MCF 10A (cell line): Measurements from ENCODE around the gene CCDC154. TPM values are rescaled to one million over a fixed set of nuclear protein-coding genes. Genes with fewer than 3 reads are reported as not detected.

Experiments used
- BruUV-seq: library from RNA; stranded (reverse); fragments of 400-500 nt; replicated peaks from 2 replicates; lab custom pipeline; 2021; lab: Mats Ljungman, UMichigan
- CTCF ChIA-PET: fragments of 300-600 bp; sonication (Branson Sonifier 250); formaldehyde crosslinking; extraction: SDS; loops from one replicate; lab custom pipeline; 2021; ENCODE audit warnings: antibody characterized with exemption, inconsistent platforms; lab: Yijun Ruan, JAX
- POLR2A ChIA-PET: fragments of 300-600, 350-650 bp; sonication (Branson Sonifier 250); formaldehyde crosslinking; extraction: SDS; loops from one replicate; lab custom pipeline; 2020; ENCODE audit warnings: antibody characterized with exemption, inconsistent platforms; lab: Yijun Ruan, JAX
- DNase-seq: peaks from one replicate; pipeline ENCODE4 v3.0.0-alpha.2; 2018; ENCODE audit not compliant: unreplicated experiment
- H3K27ac Mint-ChIP-seq: one replicate; pipeline ENCODE4 v1.8.0; 2022; ENCODE audit warnings: mild to moderate bottlenecking, low read depth, mixed read lengths; ENCODE audit not compliant: unreplicated experiment
- H3K27me3 Mint-ChIP-seq: one replicate; pipeline ENCODE4 v1.8.0; 2022; ENCODE audit warnings: mixed read lengths; ENCODE audit not compliant: insufficient read depth, unreplicated experiment
- H3K36me3 Mint-ChIP-seq: one replicate; pipeline ENCODE4 v1.8.0; 2022; ENCODE audit warnings: mild to moderate bottlenecking, moderate library complexity, mixed read lengths; ENCODE audit not compliant: insufficient read depth, unreplicated experiment
- H3K4me1 Mint-ChIP-seq: one replicate; pipeline ENCODE4 v1.8.0; 2022; ENCODE audit warnings: mixed read lengths; ENCODE audit not compliant: insufficient read depth, unreplicated experiment
- H3K4me3 Mint-ChIP-seq: one replicate; pipeline ENCODE4 v1.8.0; 2022; ENCODE audit warnings: mild to moderate bottlenecking, moderate library complexity, mixed read lengths; ENCODE audit not compliant: unreplicated experiment
- H3K9me3 Mint-ChIP-seq: one replicate; pipeline ENCODE4 v1.8.0; 2022; ENCODE audit warnings: mixed read lengths; ENCODE audit not compliant: unreplicated experiment
- CTCF ChIP-seq: fragments of 200-600 bp; IDR thresholded peaks from one replicate; pipeline ENCODE4 v1.8.0; 2022; ENCODE audit warnings: antibody characterized with exemption, mild to moderate bottlenecking; ENCODE audit not compliant: unreplicated experiment
- intact Hi-C: fragments of 100-400 bp; cut with micrococcal nuclease; formaldehyde crosslinking; loops from 2 replicates; pipeline ENCODE4 v1.14.1; 2022
- total RNA-seq: library from RNA; stranded (reverse); gene quantifications from 2 replicates; pipeline ENCODE4 v1.2.3, GENCODE V29; 2022

CCDC154 gene
- total RNA-seq, 1 experiment from 2014 or later = 0.28 TPM

GRCh38 chr16:1468426-1468810 is 24.1 kb upstream of the CCDC154 start:
- ChIA-PET POLR2A (no interaction called here), CTCF (interaction anchor here (0.7 kb wide), 1 partner anchor 21 kb away, joined by 3 read pairs; no protein-coding TSS in a partner anchor)
- no peak overlapping the region for H3K27ac Mint-ChIP-seq
- no TSS peak for BruUV-seq
- no peak for DNase-seq
- intact Hi-C loops = no loop called here
- H3K36me3 Mint-ChIP-seq = peaks cover 22% of the 10 kb centered on the region
- no peak overlapping the region for H3K4me3 Mint-ChIP-seq
- H3K27me3 Mint-ChIP-seq = no peaks in the 10 kb centered on the region
- H3K9me3 Mint-ChIP-seq = no peaks in the 10 kb centered on the region
- H3K4me1 Mint-ChIP-seq = peaks cover 17% of the 10 kb centered on the region
- no peak for TF ChIP-seq CTCF

GRCh38 chr16:1466968-1467521 is 22.7 kb upstream of the CCDC154 start:
- Mint-ChIP-seq H3K9me3 (no peaks in the 10 kb centered on the region), H3K4me3 (no peak overlapping the region)
- CTCF ChIA-PET = no interaction called here

GRCh38 chr16:1466054-1466453 is 21.7 kb upstream of the CCDC154 start:
- no peak for TF ChIP-seq CTCF
- no peak overlapping the region for H3K27ac Mint-ChIP-seq
- ChIA-PET POLR2A (no interaction called here), CTCF (no interaction called here)
- BruUV-seq = no TSS peak
- no peaks in the 10 kb centered on the region for H3K27me3 Mint-ChIP-seq
- no peak overlapping the region for H3K4me3 Mint-ChIP-seq
- peaks cover 10% of the 10 kb centered on the region for H3K4me1 Mint-ChIP-seq
- H3K9me3 Mint-ChIP-seq = no peaks in the 10 kb centered on the region
- no peak for DNase-seq
- intact Hi-C loops = no loop called here
- peaks cover 37% of the 10 kb centered on the region for H3K36me3 Mint-ChIP-seq

More at GRCh38 chr16:1466968-1467521, 22.7 kb upstream of the CCDC154 start:
- intact Hi-C loops = no loop called here
- POLR2A ChIA-PET = no interaction called here
- H3K4me1 Mint-ChIP-seq = peaks cover 10% of the 10 kb centered on the region
- no peaks in the 10 kb centered on the region for H3K27me3 Mint-ChIP-seq
- peak overlapping the region; percentile 59 for H3K27ac Mint-ChIP-seq
- no peak for TF ChIP-seq CTCF
- H3K36me3 Mint-ChIP-seq = peaks cover 30% of the 10 kb centered on the region
- DNase-seq = peak; percentile 36
- BruUV-seq = no TSS peak

- peaks cover 10% of the 10 kb centered on the region for H3K4me1 Mint-ChIP-seq
- H3K36me3 Mint-ChIP-seq = peaks cover 39% of the 10 kb centered on the region
- CTCF ChIA-PET = no interaction called here
- BruUV-seq = no TSS peak
- POLR2A ChIA-PET = no interaction called here
- intact Hi-C loops = no loop called here
- no peak for TF ChIP-seq CTCF
- DNase-seq = no peak
- no peaks in the 10 kb centered on the region for H3K27me3 Mint-ChIP-seq
- H3K9me3 Mint-ChIP-seq = no peaks in the 10 kb centered on the region
- no peak overlapping the region for H3K27ac Mint-ChIP-seq
- no peak overlapping the region for H3K4me3 Mint-ChIP-seq
Observed at GRCh38 chr16:1465567-1465915, 21.2 kb upstream of the CCDC154 start.
